GM19099 (cell line): ENCODE data around the gene SIX3.

ENCODE experiments used
- POLR2A ChIP-seq: IDR thresholded peaks from 3 replicates; pipeline ENCODE4 v1.6.1; 2011; ENCODE audit warnings: low read depth; ENCODE audit not compliant: insufficient read length; ENCODE audit errors: extremely low read depth

SIX3 gene

GRCh38 chr2:44941551-44942234, at the start of gene SIX3:
Gene SIX3 (plus strand): TSS chr2:44941702. CDS start chr2:44942105, 403 bp downstream.
- peak; percentile 38 for TF ChIP-seq POLR2A

- no peak for TF ChIP-seq POLR2A
Measured at GRCh38 chr2:44894058-44894457, 47.4 kb upstream of the SIX3 start.

- no peak for TF ChIP-seq POLR2A
Measured at GRCh38 chr2:44895061-44895460, 46.4 kb upstream of the SIX3 start.

- no peak for TF ChIP-seq POLR2A
Measured at GRCh38 chr2:44897406-44897805, 44.1 kb upstream of the SIX3 start.

GRCh38 chr2:44902217-44903137, 39.0 kb upstream of the SIX3 start:
- TF ChIP-seq POLR2A = no peak

GRCh38 chr2:44904578-44904977, 36.9 kb upstream of the SIX3 start:
- TF ChIP-seq POLR2A = no peak

GRCh38 chr2:44906972-44907371, 34.5 kb upstream of the SIX3 start:
- TF ChIP-seq POLR2A = no peak

GRCh38 chr2:44909831-44910230, 31.7 kb upstream of the SIX3 start:
- no peak for TF ChIP-seq POLR2A

GRCh38 chr2:44912660-44913059, 28.8 kb upstream of the SIX3 start:
- TF ChIP-seq POLR2A = no peak

- no peak for TF ChIP-seq POLR2A
Measured at GRCh38 chr2:44916291-44916690, 25.2 kb upstream of the SIX3 start.

- TF ChIP-seq POLR2A = no peak
Measured at GRCh38 chr2:44918095-44918775, 23.3 kb upstream of the SIX3 start.

- no peak for TF ChIP-seq POLR2A
Measured at GRCh38 chr2:44920751-44921150, 20.8 kb upstream of the SIX3 start.

- no peak for TF ChIP-seq POLR2A
Measured at GRCh38 chr2:44922776-44923175, 18.7 kb upstream of the SIX3 start.

- no peak for TF ChIP-seq POLR2A
Measured at GRCh38 chr2:44925561-44926136, 15.9 kb upstream of the SIX3 start.

- TF ChIP-seq POLR2A = no peak
Measured at GRCh38 chr2:44926957-44927356, 14.5 kb upstream of the SIX3 start.
